AG04450 (cell line): ENCODE data around the gene KIFC3. TPM values are rescaled to one million over a fixed set of nuclear protein-coding genes. Genes with fewer than 3 reads are reported as not detected.

Experiments used
- CTCF ChIA-PET: fragments of 300-600, 350-600 bp; formaldehyde crosslinking; extraction: SDS; loops from one replicate; lab custom pipeline; 2022; ENCODE audit warnings: antibody characterized with exemption, inconsistent platforms; lab: Charles Lee
- POLR2A ChIA-PET: fragments of 350-600 bp; formaldehyde crosslinking; extraction: SDS; loops from one replicate; lab custom pipeline; 2021; ENCODE audit warnings: antibody characterized with exemption, inconsistent platforms; lab: Yijun Ruan, JAX
- DNase-seq: peaks from one replicate; pipeline ENCODE4 v3.0.0-alpha.2; 2011; ENCODE audit warnings: low read depth, low spot score
- H3K27ac ChIP-seq: one replicate; pipeline ENCODE4 v1.5.1; 2012; ENCODE audit warnings: low read depth, low read length, control low read depth
- H3K27me3 ChIP-seq: one replicate; pipeline ENCODE4 v1.6.0; 2012; ENCODE audit warnings: low read length; ENCODE audit not compliant: control insufficient read depth, insufficient read depth
- H3K4me3 ChIP-seq: 2 replicates; pipeline ENCODE4 v1.5.1; 2011; ENCODE audit warnings: mild to moderate bottlenecking, low read depth, low read length, control low read depth
- H3K9me3 ChIP-seq: 2 replicates; pipeline ENCODE4 v1.5.1; 2012; ENCODE audit warnings: low read length; ENCODE audit not compliant: control insufficient read depth, insufficient read depth
- CTCF ChIP-seq: IDR thresholded peaks from 2 replicates; pipeline ENCODE4 v1.5.1; 2011; ENCODE audit warnings: low read depth, low read length, control low read depth, inconsistent platforms
- polyA plus RNA-seq: library from polyadenylated mRNA; depleted of rRNA; stranded (reverse); fragments of >200 nt; gene quantifications from 2 replicates; pipeline ENCODE4 v1.2.3, GENCODE V29; 2011

KIFC3 gene
- polyA plus RNA-seq, 1 experiment, result 24.4 TPM

- Histone ChIP-seq H3K27me3 (peaks cover 2% of the 10 kb centered on the region), H3K9me3 (no peaks in the 10 kb centered on the region; the same call in 1 of the 2 replicates), H3K27ac (no peak overlapping the region), H3K4me3 (no peak overlapping the region)
- no peak for TF ChIP-seq CTCF
- ChIA-PET POLR2A (interaction anchor here (1.4 kb wide), 1 partner anchor 10 kb away, joined by 4 read pairs; the partner anchor contains the start of gene KATNB1), CTCF (interaction anchor here (0.6 to 1.0 kb wide), 2 partner anchors 10 to 53 kb away, joined by 3 read pairs; no protein-coding TSS in a partner anchor)
- DNase-seq, result no peak
These were observed 76.7 kb downstream of the KIFC3 start for GRCh38 chr16:57725554-57725953.

DNA sequence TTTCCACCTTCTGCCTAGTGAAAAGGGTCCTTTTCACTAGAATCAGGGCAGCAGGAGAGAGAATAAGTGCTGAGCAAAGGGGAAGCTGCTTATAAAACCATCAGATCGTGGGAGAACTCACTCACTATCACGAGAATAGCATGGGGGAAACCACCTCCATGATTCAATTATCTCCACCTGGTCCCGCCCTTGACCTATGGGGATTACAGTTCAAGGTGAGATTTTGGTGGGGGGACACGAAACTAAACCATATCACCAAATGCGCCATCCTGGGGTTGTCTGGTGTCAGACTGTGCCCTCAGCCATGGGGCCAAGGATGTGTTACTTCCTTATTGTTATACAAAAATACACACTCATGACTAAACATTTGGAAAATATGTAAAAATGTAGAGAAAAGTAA lies 77.1 kb downstream of the KIFC3 start:
- TF ChIP-seq CTCF, result no peak
- DNase-seq, result no peak
- no peaks in the 10 kb centered on the region; the same call in 1 of the 2 replicates for H3K9me3 ChIP-seq
- no peak overlapping the region for H3K27ac ChIP-seq
- H3K4me3 ChIP-seq, result no peak overlapping the region
- ChIA-PET CTCF (interaction anchor here (1.4 kb wide), 1 partner anchor 148 kb away, joined by 5 read pairs; no protein-coding TSS in a partner anchor), POLR2A (interaction anchor here (1.4 kb wide), 1 partner anchor 10 kb away, joined by 4 read pairs; the partner anchor contains the start of gene KATNB1)
- H3K27me3 ChIP-seq, result peaks cover 2% of the 10 kb centered on the region

DNA sequence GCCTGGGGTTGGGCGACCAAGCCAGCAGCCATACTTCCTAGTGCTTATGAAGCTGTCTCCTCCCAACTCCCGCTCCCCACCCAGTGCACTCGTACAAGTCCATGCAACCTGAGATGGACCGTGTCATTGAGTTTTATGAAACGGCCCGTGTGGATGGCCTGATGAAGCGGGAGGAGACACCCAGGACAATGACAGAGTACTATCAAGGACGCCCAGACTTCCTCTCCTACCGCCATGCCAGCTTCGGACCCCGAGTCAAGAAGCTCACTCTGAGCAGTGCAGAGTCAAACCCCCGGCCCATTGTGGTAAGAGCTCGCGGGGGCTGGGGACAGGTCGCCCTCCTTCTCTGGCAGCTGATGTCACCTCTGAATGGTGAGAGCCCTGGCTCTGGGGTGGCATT lies 77.8 kb downstream of the KIFC3 start:
- no peaks in the 10 kb centered on the region; the same call in 1 of the 2 replicates for H3K9me3 ChIP-seq
- ChIA-PET CTCF (interaction anchor here (1.4 kb wide), 1 partner anchor 148 kb away, joined by 5 read pairs; no protein-coding TSS in a partner anchor), POLR2A (interaction anchor here (1.4 kb wide), 1 partner anchor 11 kb away, joined by 4 read pairs; the partner anchor contains the start of gene KATNB1)
- no peak overlapping the region for H3K4me3 ChIP-seq
- no peak for DNase-seq
- no peak for TF ChIP-seq CTCF
- H3K27ac ChIP-seq, result no peak overlapping the region
- peaks cover 2% of the 10 kb centered on the region for H3K27me3 ChIP-seq

DNA sequence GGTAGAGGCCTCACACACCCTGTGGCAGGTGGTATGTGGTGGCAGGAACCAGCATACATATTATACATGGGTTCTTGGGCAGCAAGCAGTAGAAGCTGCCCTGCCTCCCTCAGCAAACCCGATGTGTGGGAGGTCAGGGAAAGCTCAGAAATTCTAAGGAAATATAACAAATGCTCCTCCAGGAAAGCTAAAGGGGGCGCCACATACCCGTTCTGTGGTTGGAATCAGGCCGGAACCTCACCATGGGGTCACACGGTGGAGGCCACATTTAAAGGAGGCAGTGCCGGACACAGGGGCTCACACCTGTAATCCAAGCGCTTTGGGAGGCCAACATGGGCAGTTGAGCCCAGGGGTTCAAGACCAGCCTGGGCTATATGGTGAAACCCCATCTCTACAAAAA lies 79.1 kb downstream of the KIFC3 start:
- no peak overlapping the region for H3K27ac ChIP-seq
- H3K27me3 ChIP-seq, result peaks cover 2% of the 10 kb centered on the region
- no peak overlapping the region for H3K4me3 ChIP-seq
- H3K9me3 ChIP-seq, result no peaks in the 10 kb centered on the region; the same call in 1 of the 2 replicates
- CTCF ChIA-PET, result interaction anchor here (1.0 kb wide), 1 partner anchor 147 kb away, joined by 5 read pairs; no protein-coding TSS in a partner anchor
- TF ChIP-seq CTCF, result no peak
- no peak for DNase-seq
- POLR2A ChIA-PET, result no interaction called here

DNA sequence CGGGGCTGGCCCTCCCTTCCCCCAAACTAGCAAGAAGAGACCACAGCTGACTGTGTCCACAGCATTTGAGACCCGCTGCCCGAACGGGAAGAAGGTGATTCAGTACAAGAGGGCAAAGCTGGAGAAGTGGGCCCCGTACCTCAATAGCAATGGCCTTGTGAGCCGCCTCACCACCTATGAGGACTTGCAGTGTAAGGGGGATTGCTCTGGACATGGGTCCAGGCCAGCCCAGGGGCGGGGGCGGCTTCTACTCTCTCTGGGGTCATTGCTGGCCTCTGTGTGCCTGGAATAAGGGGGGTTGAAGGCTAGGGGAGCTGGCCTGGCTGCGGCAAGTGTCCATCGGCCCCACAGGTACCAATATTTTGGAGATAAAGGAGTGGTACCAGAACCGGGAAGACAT lies 79.6 kb downstream of the KIFC3 start:
- CTCF ChIA-PET, result interaction anchor here (1.0 kb wide), 1 partner anchor 147 kb away, joined by 5 read pairs; no protein-coding TSS in a partner anchor
- no peak for DNase-seq
- no peaks in the 10 kb centered on the region for H3K9me3 ChIP-seq
- H3K27ac ChIP-seq, result no peak overlapping the region
- H3K27me3 ChIP-seq, result peaks cover 5% of the 10 kb centered on the region
- TF ChIP-seq CTCF, result no peak
- POLR2A ChIA-PET, result no interaction called here
- no peak overlapping the region for H3K4me3 ChIP-seq
